Measurements from ENCODE around the gene RPS6KB2. TPM values are rescaled to one million over a fixed set of nuclear protein-coding genes. Genes with fewer than 3 reads are reported as not detected.

Gene RPS6KB2
- total and polyA plus RNA-seq, 2 donors (not counting 1 experiment from before 2014, with no cell fraction given) = 81.8 to 131 TPM

DNA sequence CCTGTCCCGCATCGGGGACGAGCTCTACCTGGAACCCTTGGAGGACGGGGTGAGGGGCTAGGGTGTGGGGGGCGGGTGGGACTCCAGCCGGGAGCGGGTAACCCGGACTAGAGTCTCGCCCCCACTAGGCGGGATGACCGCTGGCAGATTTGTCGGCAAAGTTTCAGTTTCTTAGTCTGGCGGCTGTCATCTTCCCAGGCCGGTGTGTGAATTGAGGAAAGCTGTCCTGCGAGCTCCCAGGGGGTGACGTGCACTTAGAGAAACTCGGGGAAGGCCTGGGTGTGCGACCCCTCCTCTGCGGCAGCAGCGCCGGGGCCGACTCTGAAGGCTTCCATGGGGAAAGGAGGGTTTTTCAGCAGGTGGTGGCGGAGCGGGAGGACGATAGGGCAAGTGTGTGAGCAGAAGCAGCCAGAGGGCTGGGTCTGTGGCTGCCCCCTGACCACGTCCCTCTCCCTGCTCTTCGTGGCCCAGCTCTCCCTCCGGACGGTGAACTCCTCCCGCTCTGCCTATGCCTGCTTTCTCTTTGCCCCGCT lies 36.0 kb upstream of the RPS6KB2 start:
- Mint-ChIP-seq H3K27me3 (no peaks in the 10 kb centered on the region), H3K4me1 (peaks cover 41% of the 10 kb centered on the region), H3K4me3 (peak overlapping the region; percentile 91), H3K27ac (peak overlapping the region; percentile 69), H3K9me3 (ENCODE audit: insufficient read depth) (no peaks in the 10 kb centered on the region)
- H3K36me3 ChIP-seq (replicated peaks in 1 of 2; ENCODE audit: control extremely low read depth in 1 of 2, control insufficient read depth in 1 of 2, extremely low read depth in 1 of 2, insufficient read depth in 2 of 2, low read length in 1 of 2) = peaks cover 0 to 14% of the 10 kb centered on the region in 2 experiments
- CTCF ChIA-PET = interaction anchor here (0.7 to 42.2 kb wide), 10 partner anchors 9 to 116 kb away, joined by 3 to 2379 read pairs (median 10); partner anchors contain the start of genes AIP, CDK2AP2, CLCF1 and PITPNM1
- no peaks in the 10 kb centered on the region for H3K9me3 ChIP-seq (ENCODE audit: control extremely low read depth in 1 of 3, control insufficient read depth in 2 of 3, insufficient read depth in 1 of 3, low read length in 2 of 3)
- POLR2A ChIA-PET = interaction anchor here (0.5 to 2.3 kb wide), 24 partner anchors 10 to 153 kb away, joined by 3 to 40 read pairs (median 5); partner anchors contain the start of genes AIP, CLCF1, CORO1B and GPR152
- TF ChIP-seq, protein P1, sequence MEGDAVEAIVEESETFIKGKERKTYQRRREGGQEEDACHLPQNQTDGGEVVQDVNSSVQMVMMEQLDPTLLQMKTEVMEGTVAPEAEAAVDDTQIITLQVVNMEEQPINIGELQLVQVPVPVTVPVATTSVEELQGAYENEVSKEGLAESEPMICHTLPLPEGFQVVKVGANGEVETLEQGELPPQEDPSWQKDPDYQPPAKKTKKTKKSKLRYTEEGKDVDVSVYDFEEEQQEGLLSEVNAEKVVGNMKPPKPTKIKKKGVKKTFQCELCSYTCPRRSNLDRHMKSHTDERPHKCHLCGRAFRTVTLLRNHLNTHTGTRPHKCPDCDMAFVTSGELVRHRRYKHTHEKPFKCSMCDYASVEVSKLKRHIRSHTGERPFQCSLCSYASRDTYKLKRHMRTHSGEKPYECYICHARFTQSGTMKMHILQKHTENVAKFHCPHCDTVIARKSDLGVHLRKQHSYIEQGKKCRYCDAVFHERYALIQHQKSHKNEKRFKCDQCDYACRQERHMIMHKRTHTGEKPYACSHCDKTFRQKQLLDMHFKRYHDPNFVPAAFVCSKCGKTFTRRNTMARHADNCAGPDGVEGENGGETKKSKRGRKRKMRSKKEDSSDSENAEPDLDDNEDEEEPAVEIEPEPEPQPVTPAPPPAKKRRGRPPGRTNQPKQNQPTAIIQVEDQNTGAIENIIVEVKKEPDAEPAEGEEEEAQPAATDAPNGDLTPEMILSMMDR (IDR thresholded peaks at IDR 0.05) = no peak
- TF ChIP-seq EZH2 (IDR thresholded peaks at IDR 0.05; ENCODE audit: borderline replicate concordance, insufficient read depth, low read depth, low read length, poor library complexity, severe bottlenecking) = no peak
- whole genome bisulfite sequencing (ENCODE audit: insufficient coverage) = 17% methylated on average over 26 of the region's 31 CpGs
- H3K4me2 ChIP-seq (replicated peaks; ENCODE audit: low read depth, low read length, poor library complexity, severe bottlenecking) = peak overlapping the region; percentile 99
- H3K4me1 ChIP-seq (ENCODE audit: control insufficient read depth in 2 of 2, insufficient read depth in 2 of 2, low read length in 2 of 2) = peaks cover 14 to 31% of the 10 kb centered on the region in 2 donors
- H3K9ac ChIP-seq (ENCODE audit: low read length) = peak overlapping the region; percentile 83
- peak overlapping the region in 1 of 2 donors; percentile 78 for H3K27ac ChIP-seq (ENCODE audit: low read length in 2 of 2)
- H3K4me3 ChIP-seq (ENCODE audit: control extremely low read depth in 1 of 5, extremely low read depth in 1 of 5, insufficient read depth in 1 of 5, low read depth in 2 of 5, low read length in 4 of 5) = peak overlapping the region; percentile 38 to 95 (median 81)
- intact Hi-C loops (cut with micrococcal nuclease) = no loop called here
- peaks cover 43% of the 10 kb centered on the region for H4K20me1 ChIP-seq (ENCODE audit: control insufficient read depth, insufficient read depth, low read length, poor library complexity, severe bottlenecking)
- DNase-seq (no peak), ATAC-seq (ENCODE audit: low read depth) (peak; percentile 2)
- H3K27me3 ChIP-seq (replicated peaks in 1 of 4; ENCODE audit: control extremely low read depth in 1 of 4, control insufficient read depth in 3 of 4, insufficient read depth in 4 of 4, low read length in 3 of 4) = no peaks in the 10 kb centered on the region
- peak overlapping the region; percentile 87 for H2AFZ ChIP-seq (ENCODE audit: insufficient read depth, low read depth, low read length, poor library complexity, severe bottlenecking)
- peaks cover 38% of the 10 kb centered on the region for H3K79me2 ChIP-seq (ENCODE audit: control insufficient read depth, insufficient read depth, low read length)

DNA sequence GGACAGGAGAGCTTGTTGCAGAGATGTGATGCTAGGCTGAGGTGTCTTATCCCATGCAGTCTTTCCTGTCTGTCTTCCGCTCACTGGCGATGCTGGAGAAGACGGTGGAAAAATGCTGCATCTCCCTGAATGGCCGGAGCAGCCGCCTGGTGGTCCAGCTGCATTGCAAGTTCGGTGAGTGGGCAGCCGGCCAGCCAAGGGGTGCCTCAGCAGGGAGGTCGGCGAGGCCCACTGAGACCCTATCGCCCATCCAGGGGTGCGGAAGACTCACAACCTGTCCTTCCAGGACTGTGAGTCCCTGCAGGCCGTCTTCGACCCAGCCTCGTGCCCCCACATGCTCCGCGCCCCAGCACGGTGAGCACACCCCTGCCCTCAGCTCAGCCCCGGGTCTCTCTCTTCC lies 34.9 kb upstream of the RPS6KB2 start:
- Mint-ChIP-seq H3K27ac (no peak overlapping the region), H3K27me3 (no peaks in the 10 kb centered on the region)
- peaks cover 14 to 39% of the 10 kb centered on the region in 2 donors for H3K4me1 ChIP-seq (ENCODE audit: control insufficient read depth in 2 of 2, insufficient read depth in 2 of 2, low read length in 2 of 2)

More for the DNA sequence above, 34.9 kb upstream of the RPS6KB2 start:
- Mint-ChIP-seq H3K9me3 (ENCODE audit: insufficient read depth) (no peaks in the 10 kb centered on the region), H3K4me3 (peak overlapping the region; percentile 47), H3K4me1 (peaks cover 50% of the 10 kb centered on the region)
- Histone ChIP-seq H3K9me3 (ENCODE audit: control extremely low read depth in 1 of 3, control insufficient read depth in 2 of 3, insufficient read depth in 1 of 3, low read length in 2 of 3) (no peaks in the 10 kb centered on the region), H3K27ac (ENCODE audit: low read length in 2 of 2) (no peak overlapping the region), H3K36me3 (replicated peaks in 1 of 2; ENCODE audit: control extremely low read depth in 1 of 2, control insufficient read depth in 1 of 2, extremely low read depth in 1 of 2, insufficient read depth in 2 of 2, low read length in 1 of 2) (peaks cover 0 to 26% of the 10 kb centered on the region in 2 experiments), H3K9ac (ENCODE audit: low read length) (no peak overlapping the region), H4K20me1 (ENCODE audit: control insufficient read depth, insufficient read depth, low read length, poor library complexity, severe bottlenecking) (peaks cover 55% of the 10 kb centered on the region), H3K4me3 (ENCODE audit: control extremely low read depth in 1 of 5, extremely low read depth in 1 of 5, insufficient read depth in 1 of 5, low read depth in 2 of 5, low read length in 4 of 5) (no peak overlapping the region), H3K4me2 (replicated peaks; ENCODE audit: low read depth, low read length, poor library complexity, severe bottlenecking) (no peak overlapping the region), H2AFZ (ENCODE audit: insufficient read depth, low read depth, low read length, poor library complexity, severe bottlenecking) (no peak overlapping the region), H3K79me2 (ENCODE audit: control insufficient read depth, insufficient read depth, low read length) (peaks cover 45% of the 10 kb centered on the region), H3K27me3 (replicated peaks in 1 of 4; ENCODE audit: control extremely low read depth in 1 of 4, control insufficient read depth in 3 of 4, insufficient read depth in 4 of 4, low read length in 3 of 4) (no peaks in the 10 kb centered on the region)
- ChIA-PET CTCF (no interaction called here), POLR2A (interaction anchor here (0.6 to 0.9 kb wide), 4 partner anchors 8 to 114 kb away, joined by 3 to 8 read pairs (median 5); partner anchors contain the start of gene PPP1CA)
- DNase-seq = no peak
- intact Hi-C loops (cut with micrococcal nuclease) = no loop called here
- TF ChIP-seq, protein P1 (IDR thresholded peaks at IDR 0.05) = no peak
- no peak for TF ChIP-seq EZH2 (IDR thresholded peaks at IDR 0.05; ENCODE audit: borderline replicate concordance, insufficient read depth, low read depth, low read length, poor library complexity, severe bottlenecking)
- no peak for ATAC-seq (ENCODE audit: low read depth)
- WGBS (ENCODE audit: insufficient coverage) = 95% methylated on average over 14 of the region's 18 CpGs
